ENCODE data around the gene C2CD4C.
"Not testable (repeated sequence)": the region's sequence is repeated elsewhere in the genome, so short reads cannot be mapped to it uniquely, and the experiment has no call there.

C2CD4C gene

GRCh38 chr19:364496-365287 lies 44.3 kb downstream of the C2CD4C start:
- DNase-seq, result no peak

DNA sequence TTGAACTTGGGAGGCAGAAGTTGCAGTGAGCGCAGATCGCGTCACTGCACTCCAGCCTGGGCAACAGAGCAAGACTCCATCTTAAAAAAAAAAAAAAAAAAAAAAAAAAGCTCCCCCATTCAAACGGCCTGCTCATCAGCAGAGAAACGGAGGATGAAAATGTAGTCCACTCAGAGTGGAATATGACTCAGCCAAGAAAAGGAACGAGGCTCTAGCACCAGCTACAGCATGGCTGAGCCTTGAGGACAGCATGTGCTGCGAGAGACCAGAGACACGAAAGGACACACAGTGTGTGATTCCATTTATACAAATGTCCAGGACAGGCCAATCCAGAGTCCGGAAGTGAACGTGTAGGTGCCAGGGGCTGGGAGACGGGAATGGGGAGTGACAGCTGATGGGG lies 46.3 kb downstream of the C2CD4C start:
- no peak for DNase-seq

GRCh38 chr19:362154-362553 lies 46.8 kb downstream of the C2CD4C start:
- no peak for DNase-seq

GRCh38 chr19:359653-359925 lies 49.4 kb downstream of the C2CD4C start:
- no peak for DNase-seq

GRCh38 chr19:355536-355935 lies 53.4 kb downstream of the C2CD4C start:
- not testable (repeated sequence) for DNase-seq
